Neural progenitor cell (in vitro differentiated cells): Measurements from ENCODE around the gene NKD1.

Experiments used
- CTCF ChIP-seq: fragments of 200-600 bp; sonication (generic); IDR thresholded peaks from 2 replicates; pipeline ENCODE4 v1.5.1; 2017; ENCODE audit warnings: antibody characterized with exemption, mild to moderate bottlenecking
- EZH2 ChIP-seq: fragments of 200-600 bp; sonication (generic); IDR thresholded peaks from 2 replicates; pipeline ENCODE4 v1.6.1; 2017; ENCODE audit warnings: antibody characterized with exemption, mild to moderate bottlenecking, moderate library complexity
- EZH2phosphoT487 ChIP-seq: fragments of 200-600 bp; sonication (generic); IDR thresholded peaks from 2 replicates; pipeline ENCODE4 v1.6.1; 2017; ENCODE audit warnings: antibody characterized with exemption

- TF ChIP-seq CTCF (peak; percentile 81), EZH2 (no peak), EZH2phosphoT487 (no peak)
Measured at GRCh38 chr16:50593410-50594150, 45.4 kb downstream of the NKD1 start.
